Astrocyte of the hippocampus (primary cell): ENCODE measurements around the gene TNFRSF18.
"Not testable (repeated sequence)": the region's sequence is repeated elsewhere in the genome, so short reads cannot be mapped to it uniquely, and the experiment has no call there.

Experiments used
- DNase-seq: peaks from one replicate; pipeline ENCODE4 v3.0.0; 2011; ENCODE audit warnings: low read depth, low spot score

TNFRSF18 gene

GRCh38 chr1:1206376-1206965, at the start of gene TNFRSF18:
TNFRSF18 (minus strand) TSS chr1:1206592; CDS start chr1:1206571, 21 bp downstream.
- DNase-seq: peak; percentile 53

GRCh38 chr1:1255611-1256010, 49.2 kb upstream of the TNFRSF18 start:
- DNase-seq: no peak

- DNase-seq: no peak
Measured at GRCh38 chr1:1255078-1255477, 48.7 kb upstream of the TNFRSF18 start.

- DNase-seq: peak; percentile 85
Measured at GRCh38 chr1:1254667-1254998, 48.2 kb upstream of the TNFRSF18 start.

- DNase-seq: no peak
Measured at GRCh38 chr1:1253972-1254666, 47.7 kb upstream of the TNFRSF18 start.

- DNase-seq: no peak
Measured at GRCh38 chr1:1253314-1253713, 46.9 kb upstream of the TNFRSF18 start.

GRCh38 chr1:1250786-1251284, 44.4 kb upstream of the TNFRSF18 start:
- DNase-seq: no peak

- not testable (repeated sequence) for DNase-seq
Measured at GRCh38 chr1:1248009-1248913, 41.9 kb upstream of the TNFRSF18 start.

- DNase-seq: no peak
Measured at GRCh38 chr1:1247341-1247913, 41.0 kb upstream of the TNFRSF18 start.

GRCh38 chr1:1246577-1247340, 40.4 kb upstream of the TNFRSF18 start, which contains the start of gene C1QTNF12:
C1QTNF12 (minus strand) TSS chr1:1246722; CDS start chr1:1246690, 32 bp downstream.
- peak; percentile 47 for DNase-seq

GRCh38 chr1:1245817-1246576, 39.6 kb upstream of the TNFRSF18 start:
- no peak for DNase-seq

GRCh38 chr1:1245178-1245816, 38.9 kb upstream of the TNFRSF18 start:
- DNase-seq: no peak

GRCh38 chr1:1244192-1244811, 37.9 kb upstream of the TNFRSF18 start:
- no peak for DNase-seq

GRCh38 chr1:1243807-1244191, 37.4 kb upstream of the TNFRSF18 start:
- no peak for DNase-seq

- no peak for DNase-seq
Measured at GRCh38 chr1:1243266-1243660, 36.9 kb upstream of the TNFRSF18 start.

- no peak for DNase-seq
Measured at GRCh38 chr1:1242461-1243265, 36.3 kb upstream of the TNFRSF18 start.

- no peak for DNase-seq
Measured at GRCh38 chr1:1241588-1242219, 35.3 kb upstream of the TNFRSF18 start.
